A549 (cell line): Measurements from ENCODE around the gene ANXA1.

Experiments
- CTCF ChIP-seq: fragments of >200 bp; sonication (Bioruptor Twin); formaldehyde crosslinking; IDR thresholded peaks from 3 replicates; pipeline ENCODE4 v1.5.1; 2016
- PHF8 ChIP-seq: fragments of 200-600 bp; sonication (generic); IDR thresholded peaks from 2 replicates; pipeline ENCODE4 v1.6.1; 2016; ENCODE audit warnings: low read depth, mild to moderate bottlenecking, antibody characterized with exemption, moderate library complexity, borderline replicate concordance
- POLR2A ChIP-seq: IDR thresholded peaks from 2 replicates; pipeline ENCODE4 v1.6.1; 2012; ENCODE audit warnings: mild to moderate bottlenecking, low read length
- REST ChIP-seq: fragments of 200-600 bp; sonication (generic); IDR thresholded peaks from 2 replicates; pipeline ENCODE4 v1.6.1; 2016; ENCODE audit warnings: antibody characterized with exemption, mild to moderate bottlenecking, moderate library complexity
- RNF2 ChIP-seq: fragments of 200-600 bp; sonication (generic); IDR thresholded peaks from 2 replicates; pipeline ENCODE4 v1.6.1; 2016; ENCODE audit warnings: low read depth, mild to moderate bottlenecking, antibody characterized with exemption, moderate library complexity, borderline replicate concordance
- TF ChIP-seq, protein P1 (sequence below): fragments of 250-450 bp; sonication (Bioruptor Pico); IDR thresholded peaks from 2 replicates; pipeline ENCODE4 v1.5.0; 2020; ENCODE audit warnings: low read depth, mild to moderate bottlenecking, moderate library complexity

GRCh38 chr9:73210886-73211666, 59.4 kb downstream of the ANXA1 start:
- TF ChIP-seq PHF8 (no peak), CTCF (no peak), POLR2A (no peak), REST (no peak), RNF2 (no peak)
- TF ChIP-seq, protein P1, sequence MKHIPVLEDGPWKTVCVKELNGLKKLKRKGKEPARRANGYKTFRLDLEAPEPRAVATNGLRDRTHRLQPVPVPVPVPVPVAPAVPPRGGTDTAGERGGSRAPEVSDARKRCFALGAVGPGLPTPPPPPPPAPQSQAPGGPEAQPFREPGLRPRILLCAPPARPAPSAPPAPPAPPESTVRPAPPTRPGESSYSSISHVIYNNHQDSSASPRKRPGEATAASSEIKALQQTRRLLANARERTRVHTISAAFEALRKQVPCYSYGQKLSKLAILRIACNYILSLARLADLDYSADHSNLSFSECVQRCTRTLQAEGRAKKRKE (CRISPR knock-in tag), result no peak
